BLaER1 treated with 17β-estradiol and CSF1 and Interleukin-3, amounts not matched to agents 10 nM and 100 nM (cell line): ENCODE results near the gene CLEC16A.

Source experiments
- H3K27ac ChIP-seq, 11 experiments: shearing (Covaris generic); formaldehyde crosslinking; 2 replicates each; pipeline ENCODE4 v1.8.1; 2022
- H3K27me3 ChIP-seq, 11 experiments: shearing (Covaris generic); formaldehyde crosslinking; 2 replicates each; pipeline ENCODE4 v1.8.1; 2022
- H3K36me3 ChIP-seq, 11 experiments: shearing (Covaris generic); formaldehyde crosslinking; 2 replicates each; pipeline ENCODE4 v1.8.1; 2022
- H3K4me1 ChIP-seq, 10 experiments: shearing (Covaris generic); formaldehyde crosslinking; 2 replicates each; pipeline ENCODE4 v1.8.1; 2022
- H3K4me2 ChIP-seq, 11 experiments: shearing (Covaris generic); formaldehyde crosslinking; 2 replicates each; pipeline ENCODE4 v1.8.1; 2022
- H3K4me3 ChIP-seq, 10 experiments: shearing (Covaris generic); formaldehyde crosslinking; 2 replicates each; pipeline ENCODE4 v1.8.1; 2022
- H3K9ac ChIP-seq, 11 experiments: shearing (Covaris generic); formaldehyde crosslinking; 2 replicates each; pipeline ENCODE4 v1.8.1; 2022
- H3K9me3 ChIP-seq, 11 experiments: shearing (Covaris generic); formaldehyde crosslinking; replicated peaks in 1 of 11; 2 replicates each; pipeline ENCODE4 v1.8.1; 2022
- H4K20me1 ChIP-seq, 11 experiments: shearing (Covaris generic); formaldehyde crosslinking; 2 replicates each; pipeline ENCODE4 v1.8.1; 2022
- Cebpa-rat ChIP-seq, 11 experiments: shearing (Covaris generic); IDR thresholded peaks; 2 replicates each; pipeline ENCODE4 v1.8.1; 2022

The CLEC16A gene

DNA sequence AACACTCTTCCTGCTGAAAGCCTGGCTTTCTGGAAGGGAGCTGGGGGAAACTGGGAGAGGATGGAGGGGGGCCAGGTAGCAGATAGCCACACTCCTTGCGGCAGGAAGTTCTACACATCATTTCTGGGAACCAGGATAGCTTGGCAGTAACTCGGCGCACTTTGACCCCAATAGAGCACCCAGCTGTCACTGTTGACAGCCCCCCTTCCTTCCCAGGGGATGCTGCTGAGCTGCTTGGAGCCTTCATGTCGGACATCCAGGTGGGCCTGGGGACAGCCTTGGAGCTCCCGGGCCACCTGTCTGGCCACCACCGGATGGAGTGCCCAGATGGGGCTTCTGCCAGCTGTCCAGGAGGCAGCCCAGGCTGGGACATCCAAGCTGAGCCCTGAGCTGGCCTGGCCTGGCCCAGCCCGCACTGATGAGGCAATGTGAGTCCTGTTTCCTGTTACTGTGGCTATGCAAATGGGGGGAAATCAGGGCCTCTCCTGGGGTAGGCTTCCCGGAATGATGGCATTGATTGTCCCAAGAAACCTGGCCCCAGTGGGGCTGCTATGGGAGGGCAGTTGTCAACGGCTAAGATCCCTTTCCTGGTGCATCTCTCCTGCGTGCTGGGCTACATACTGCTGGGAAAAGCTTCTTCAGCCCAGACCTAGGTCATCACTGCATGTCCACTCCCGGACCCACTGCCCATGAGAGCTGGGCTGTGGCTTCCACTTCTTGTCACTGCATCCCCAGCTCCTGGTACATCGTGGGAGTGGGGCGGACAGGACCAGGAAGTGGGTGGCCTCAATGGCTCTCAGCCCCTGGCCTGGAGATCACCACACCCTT lies 261.6 kb downstream of the CLEC16A start:
- TF ChIP-seq Cebpa-rat (IDR thresholded peaks at IDR 0.05), result peak in 6 of 11 experiments; percentile 16 to 69 (median 45); a peak in 4 of 22 replicates
- H3K27ac ChIP-seq, result peak overlapping the region in 10 of 11 experiments; percentile 15 to 84 (median 64); a peak in 19 of 22 replicates
- no peaks in the 10 kb centered on the region for H3K27me3 ChIP-seq

DNA sequence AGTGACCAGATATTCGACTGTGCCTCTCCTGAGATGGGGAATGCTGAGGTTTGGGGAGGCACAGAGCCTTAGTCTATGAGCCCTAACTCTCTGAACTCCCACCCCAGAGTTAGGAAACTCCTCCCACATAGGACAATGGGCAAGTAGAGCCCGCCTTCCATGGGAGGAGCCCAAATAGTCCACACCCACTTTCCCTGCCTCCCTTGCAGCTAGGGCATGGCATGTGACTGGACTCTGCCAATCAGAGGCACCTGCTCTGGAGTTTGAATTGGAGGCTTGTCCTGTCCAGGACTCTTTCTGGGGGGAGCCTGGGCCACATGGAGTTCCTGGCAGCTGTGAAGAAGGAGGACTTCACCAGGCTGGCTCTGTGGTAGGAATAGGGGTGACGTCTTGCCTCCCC lies 263.3 kb downstream of the CLEC16A start:
- no peak overlapping the region for H3K9ac ChIP-seq
- H3K36me3 ChIP-seq, result no peaks in the 10 kb centered on the region
- no peak overlapping the region for H3K4me3 ChIP-seq
- peaks cover 57 to 92% (median 73%) of the 10 kb centered on the region in 10 experiments for H3K4me1 ChIP-seq
- peaks cover 9 to 16% (median 12%) of the 10 kb centered on the region in 11 experiments; a peak in 21 of 22 replicates for H3K9me3 ChIP-seq
- peaks cover 0 to 4% (median 0%) of the 10 kb centered on the region in 11 experiments; a peak in 1 of 22 replicates for H3K27me3 ChIP-seq
- H3K4me2 ChIP-seq, result peak overlapping the region in 3 of 11 experiments; percentile 89 to 98 (median 92); a peak in 5 of 22 replicates
- H3K27ac ChIP-seq, result peak overlapping the region in 3 of 11 experiments; percentile 4 to 84 (median 11); a peak in 3 of 22 replicates
- no peak for TF ChIP-seq Cebpa-rat (IDR thresholded peaks at IDR 0.05)
- H4K20me1 ChIP-seq, result no peaks in the 10 kb centered on the region

More for the DNA sequence above, 261.6 kb downstream of the CLEC16A start:
- peak overlapping the region; percentile 69 to 98 (median 92) for H3K4me2 ChIP-seq
- H3K36me3 ChIP-seq, result no peaks in the 10 kb centered on the region
- H4K20me1 ChIP-seq, result no peaks in the 10 kb centered on the region
- peak overlapping the region in 1 of 10 experiments; percentile 20; a peak in 1 of 20 replicates for H3K4me3 ChIP-seq
- H3K4me1 ChIP-seq, result peaks cover 69 to 100% (median 84%) of the 10 kb centered on the region in 10 experiments
- peak overlapping the region; percentile 3 to 63 (median 50); a peak in 17 of 22 replicates for H3K9ac ChIP-seq
- H3K9me3 ChIP-seq, result peaks cover 9 to 16% (median 12%) of the 10 kb centered on the region in 11 experiments; a peak in 21 of 22 replicates

- H4K20me1 ChIP-seq, result no peaks in the 10 kb centered on the region
- peaks cover 55 to 87% (median 69%) of the 10 kb centered on the region in 10 experiments for H3K4me1 ChIP-seq
- peaks cover 0 to 7% (median 0%) of the 10 kb centered on the region in 11 experiments; a peak in 1 of 22 replicates for H3K27me3 ChIP-seq
- TF ChIP-seq Cebpa-rat (IDR thresholded peaks at IDR 0.05), result no peak
- H3K4me2 ChIP-seq, result peak overlapping the region; percentile 47 to 92 (median 62)
- H3K27ac ChIP-seq, result peak overlapping the region in 5 of 11 experiments; percentile 4 to 52 (median 33); a peak in 9 of 22 replicates
- peaks cover 9 to 16% (median 12%) of the 10 kb centered on the region in 11 experiments; a peak in 21 of 22 replicates for H3K9me3 ChIP-seq
- H3K9ac ChIP-seq, result 0 out of 22 replicates have a peak overlapping the region, but pooled peaks of 1 of the 11 experiments have one; percentile 2
- H3K36me3 ChIP-seq, result no peaks in the 10 kb centered on the region
- H3K4me3 ChIP-seq, result no peak overlapping the region
Observed at GRCh38 chr16:11208916-11209665, 264.7 kb downstream of the CLEC16A start.

DNA sequence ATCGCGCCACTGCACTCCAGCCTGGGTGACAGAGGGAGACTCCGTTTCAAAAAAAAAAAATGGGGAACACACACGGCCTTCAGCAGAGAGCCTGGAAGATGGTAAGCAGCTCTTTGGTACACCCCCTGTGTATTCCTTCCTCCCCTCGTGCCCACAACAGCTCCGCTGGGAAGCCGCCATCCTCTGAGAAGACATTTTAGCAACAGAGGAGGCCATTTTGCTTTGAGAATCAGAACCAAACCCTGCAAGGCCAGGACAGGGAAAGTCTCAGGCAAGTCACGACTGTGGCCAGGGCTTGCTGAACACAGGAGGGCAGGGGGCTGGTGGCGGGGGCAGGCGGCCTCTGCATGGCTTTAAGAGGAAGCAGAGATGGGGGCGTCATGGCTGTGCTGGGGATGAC lies 265.9 kb downstream of the CLEC16A start:
- Histone ChIP-seq H4K20me1 (no peaks in the 10 kb centered on the region), H3K9me3 (peaks cover 9 to 16% (median 12%) of the 10 kb centered on the region in 11 experiments; a peak in 21 of 22 replicates), H3K4me1 (peaks cover 45 to 75% (median 58%) of the 10 kb centered on the region in 10 experiments), H3K27me3 (peaks cover 0 to 7% (median 0%) of the 10 kb centered on the region in 11 experiments; a peak in 1 of 22 replicates), H3K4me3 (no peak overlapping the region), H3K9ac (no peak overlapping the region), H3K36me3 (no peaks in the 10 kb centered on the region), H3K27ac (no peak overlapping the region), H3K4me2 (peak overlapping the region in 10 of 11 experiments; percentile 3 to 92 (median 62); a peak in 14 of 22 replicates)
- no peak for TF ChIP-seq Cebpa-rat (IDR thresholded peaks at IDR 0.05)

DNA sequence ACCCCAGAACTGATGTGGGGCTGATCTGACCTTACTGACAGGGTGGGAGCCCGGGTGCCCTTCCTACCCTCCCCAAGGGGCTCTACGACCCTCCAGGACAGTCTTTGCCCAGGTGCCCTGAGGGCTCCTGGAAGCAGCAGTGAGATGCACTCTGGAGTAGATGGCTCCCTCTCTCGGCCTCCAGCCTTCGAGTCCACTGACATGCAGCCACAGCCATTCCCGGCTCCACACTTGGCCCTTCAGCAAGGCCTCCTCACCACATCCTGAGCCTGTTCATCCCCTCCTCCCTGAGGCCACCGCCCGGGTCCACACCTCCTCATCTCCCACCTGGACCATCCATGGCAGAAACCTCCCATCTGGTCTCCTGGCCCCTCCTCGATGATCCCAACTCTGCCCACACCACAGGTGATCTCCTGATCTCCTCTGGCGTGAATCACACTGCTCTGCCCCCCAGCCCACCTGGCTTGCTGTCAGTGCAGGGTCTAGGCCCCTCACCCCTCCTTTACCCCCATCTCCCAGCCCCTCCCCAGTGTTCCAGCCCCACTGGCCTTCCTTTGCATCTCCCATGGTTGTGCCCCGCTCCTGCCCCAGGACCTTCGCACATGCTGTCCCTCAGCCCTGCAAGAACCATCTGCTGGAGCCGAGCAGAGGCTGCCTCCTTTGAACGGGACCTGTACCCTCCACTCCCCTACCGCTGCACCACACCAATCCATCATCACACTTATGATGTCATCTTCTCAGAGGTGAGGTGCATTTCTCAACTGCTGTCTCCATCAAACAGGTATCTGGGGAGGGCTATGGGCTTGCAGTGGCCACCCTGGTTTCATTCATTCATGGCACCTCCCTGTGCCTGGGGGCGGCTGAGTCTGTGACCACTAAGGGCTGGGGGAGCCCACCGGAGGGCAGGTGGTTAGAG lies 267.0 kb downstream of the CLEC16A start:
- peaks cover 34 to 65% (median 48%) of the 10 kb centered on the region in 10 experiments for H3K4me1 ChIP-seq
- H3K27me3 ChIP-seq, result peaks cover 0 to 7% (median 0%) of the 10 kb centered on the region in 11 experiments; a peak in 1 of 22 replicates
- no peaks in the 10 kb centered on the region for H4K20me1 ChIP-seq
- H3K36me3 ChIP-seq, result no peaks in the 10 kb centered on the region; a peak in 1 of 22 replicates
- H3K4me3 ChIP-seq, result no peak overlapping the region
- H3K4me2 ChIP-seq, result peak overlapping the region in 3 of 11 experiments; percentile 20 to 92 (median 73); a peak in 3 of 22 replicates
- H3K9ac ChIP-seq, result no peak overlapping the region
- H3K27ac ChIP-seq, result no peak overlapping the region
- H3K9me3 ChIP-seq, result peaks cover 16 to 24% (median 18%) of the 10 kb centered on the region in 11 experiments; a peak in 21 of 22 replicates
- TF ChIP-seq Cebpa-rat (IDR thresholded peaks at IDR 0.05), result no peak

DNA sequence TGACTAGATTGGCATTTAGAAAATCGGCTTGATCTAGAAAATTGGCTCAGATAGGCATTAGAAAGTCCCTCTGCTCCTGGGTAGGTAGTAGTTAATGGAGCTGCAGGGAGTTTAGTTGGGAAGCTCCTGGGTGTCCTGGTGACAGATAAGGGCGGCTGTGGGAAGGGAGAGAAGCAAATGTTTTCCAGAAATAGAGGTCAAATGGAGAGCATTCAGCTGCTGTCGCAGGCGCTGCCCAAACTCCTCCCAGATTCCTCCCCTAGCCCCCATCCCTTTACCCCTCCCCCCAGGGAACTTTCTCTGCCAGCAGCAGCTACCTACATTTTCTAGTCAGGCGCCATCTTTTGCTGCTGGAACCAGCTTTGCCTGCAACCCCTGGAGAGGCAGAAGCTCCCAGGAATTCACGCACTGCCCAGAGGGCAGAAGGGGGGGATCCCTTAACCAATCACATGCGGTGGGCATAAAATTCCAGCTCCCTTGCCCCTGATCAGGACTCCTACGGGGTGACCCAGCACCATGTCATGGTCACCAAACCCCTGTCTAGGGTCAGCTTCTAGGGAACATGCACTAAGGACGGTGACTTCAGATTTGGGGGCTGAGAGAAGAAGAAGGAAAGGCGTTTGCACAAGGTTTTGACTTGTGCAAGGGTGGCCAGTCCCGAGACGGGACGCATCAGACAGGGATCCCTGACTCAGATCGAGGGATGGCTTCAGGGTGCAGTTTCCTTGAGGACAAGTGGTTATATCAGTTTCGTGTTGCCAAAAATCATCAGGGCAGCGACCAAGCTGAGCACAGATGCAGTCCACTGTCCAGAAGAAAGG lies 267.8 kb downstream of the CLEC16A start:
- Histone ChIP-seq H3K4me1 (peaks cover 27 to 56% (median 40%) of the 10 kb centered on the region in 10 experiments), H3K9me3 (peaks cover 18 to 30% (median 26%) of the 10 kb centered on the region in 11 experiments; a peak in 21 of 22 replicates), H3K9ac (peak overlapping the region in 1 of 11 experiments; percentile 31; a peak in 1 of 22 replicates), H3K27ac (no peak overlapping the region), H3K36me3 (no peaks in the 10 kb centered on the region; a peak in 1 of 22 replicates), H3K27me3 (peaks cover 0 to 7% (median 0%) of the 10 kb centered on the region in 11 experiments; a peak in 1 of 22 replicates), H3K4me3 (no peak overlapping the region), H4K20me1 (no peaks in the 10 kb centered on the region), H3K4me2 (peak overlapping the region; percentile 54 to 78 (median 72))
- TF ChIP-seq Cebpa-rat (IDR thresholded peaks at IDR 0.05), result no peak

DNA sequence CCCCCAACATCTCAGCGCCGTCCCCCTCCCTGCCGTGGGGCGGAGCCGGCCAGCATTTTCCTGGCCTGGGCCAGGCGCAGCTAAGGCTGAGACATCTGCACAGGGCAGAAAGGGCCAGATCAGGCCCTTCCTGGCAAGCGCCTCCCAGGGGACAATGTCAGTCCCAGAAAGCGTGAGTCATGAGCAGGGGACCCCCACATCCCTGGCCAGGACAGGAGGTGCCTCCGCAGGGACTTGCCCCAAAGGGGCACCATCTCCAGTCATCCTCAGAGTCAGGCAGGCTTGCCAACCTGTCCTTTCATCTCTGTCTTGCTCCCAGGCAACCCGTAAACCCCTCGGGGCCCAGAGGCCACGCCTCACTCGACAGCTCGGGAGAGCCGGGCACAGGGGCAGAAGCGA lies 268.4 kb downstream of the CLEC16A start:
- Histone ChIP-seq H3K27ac (0 out of 22 replicates have a peak overlapping the region, but pooled peaks of 1 of the 11 experiments have one; percentile 0), H3K9me3 (peaks cover 16 to 29% (median 23%) of the 10 kb centered on the region in 11 experiments), H3K4me3 (no peak overlapping the region), H3K36me3 (no peaks in the 10 kb centered on the region; a peak in 1 of 22 replicates), H4K20me1 (no peaks in the 10 kb centered on the region), H3K9ac (peak overlapping the region in 4 of 11 experiments; percentile 0 to 50 (median 34); a peak in 3 of 22 replicates), H3K4me1 (peaks cover 27 to 50% (median 39%) of the 10 kb centered on the region in 10 experiments), H3K4me2 (peak overlapping the region; percentile 54 to 78 (median 72)), H3K27me3 (peaks cover 0 to 7% (median 0%) of the 10 kb centered on the region in 11 experiments; a peak in 1 of 22 replicates)
- TF ChIP-seq Cebpa-rat (IDR thresholded peaks at IDR 0.05), result no peak
